NCI-H2029 (cell line): Measurements from ENCODE around the gene L3MBTL2.
"Not testable (repeated sequence)": the region's sequence is repeated elsewhere in the genome, so short reads cannot be mapped to it uniquely, and the experiment has no call there.

Source experiments
- DNase-seq: peaks from one replicate; lab custom pipeline; 2025; lab: John Stamatoyannopoulos, UW

Gene L3MBTL2

DNA sequence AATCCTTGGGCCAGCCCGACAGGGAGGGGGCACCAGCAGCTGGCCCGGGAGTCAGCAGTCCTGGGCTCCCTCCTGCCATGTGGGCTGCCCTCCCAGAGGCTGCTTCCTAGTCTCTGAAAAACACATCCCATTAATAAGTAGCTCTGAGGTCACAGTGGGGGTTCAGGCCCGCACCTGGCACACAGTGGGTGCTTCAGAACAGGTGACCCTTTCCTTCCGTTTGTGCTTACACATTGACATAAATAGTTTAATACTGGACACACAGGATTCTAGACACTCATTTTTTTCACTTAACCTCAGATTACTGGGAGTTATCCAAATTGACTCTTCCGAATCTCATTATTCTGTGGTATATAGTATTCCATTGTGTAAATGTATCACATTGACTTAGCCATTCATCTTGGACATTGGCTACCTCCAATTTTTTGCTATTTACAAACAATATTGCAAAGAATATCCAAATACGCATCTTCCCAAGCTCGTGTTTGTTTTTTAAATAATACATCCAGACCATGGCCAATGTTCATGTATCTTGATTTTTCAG, 36.1 kb downstream of the L3MBTL2 start:
- no peak for DNase-seq

DNA sequence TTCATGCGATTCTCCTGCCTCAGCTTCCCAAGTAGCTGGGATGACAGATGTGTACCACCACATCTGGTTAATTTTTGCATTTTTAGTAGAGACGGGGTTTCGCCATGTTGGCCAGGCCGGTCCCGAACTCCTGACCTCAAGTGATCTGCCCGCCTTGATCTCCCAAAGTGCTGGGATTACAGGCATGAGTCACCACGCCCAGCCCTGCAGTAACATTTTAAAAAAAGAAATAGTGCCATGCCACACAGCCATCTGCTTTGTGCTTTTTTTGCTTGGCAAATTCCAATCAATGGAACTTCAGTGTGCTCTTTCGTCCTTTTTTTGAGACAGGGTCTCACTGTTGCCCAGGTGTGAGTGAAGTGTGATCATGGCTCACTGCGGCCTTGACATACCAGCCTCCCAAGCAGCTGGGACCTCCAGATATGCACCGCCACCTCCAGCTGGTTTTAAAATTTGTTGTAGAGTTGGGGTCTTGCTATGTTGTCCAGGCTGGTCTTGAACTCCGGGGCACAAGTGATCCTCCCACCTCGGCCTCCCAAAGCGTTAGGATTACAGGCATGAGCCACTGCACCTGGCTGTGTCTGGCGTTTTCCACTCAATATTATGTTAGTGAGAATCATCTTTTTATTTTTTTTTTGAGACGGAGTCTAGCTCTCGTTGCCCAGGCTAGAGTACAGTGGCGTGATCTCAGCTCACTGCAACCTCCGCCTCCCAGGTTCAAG, 37.4 kb downstream of the L3MBTL2 start:
- no peak for DNase-seq

GRCh38 chr22:41243361-41243760, 38.2 kb downstream of the L3MBTL2 start:
- no peak for DNase-seq

GRCh38 chr22:41245917-41246499, 40.9 kb downstream of the L3MBTL2 start:
- DNase-seq: no peak

DNA sequence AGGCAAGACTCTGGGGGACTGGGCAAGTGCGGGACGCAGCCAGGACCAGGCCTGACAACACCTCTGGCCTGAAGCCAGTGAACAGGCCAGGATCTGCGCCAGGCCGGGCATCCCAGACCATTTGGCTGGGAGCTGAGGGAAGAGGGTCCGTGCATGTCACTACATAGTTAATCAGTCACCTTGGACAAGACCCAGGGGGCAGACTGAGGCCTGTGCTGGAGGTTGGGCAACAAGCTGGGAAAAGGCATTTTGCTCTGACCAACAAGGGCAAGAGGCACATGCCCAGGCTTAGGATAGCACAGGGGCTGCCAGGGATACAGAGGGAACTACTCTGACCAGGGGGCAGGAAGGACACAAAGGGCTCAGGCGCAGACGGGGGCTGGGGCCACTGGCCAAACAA, 42.6 kb downstream of the L3MBTL2 start:
- no peak for DNase-seq

GRCh38 chr22:41248314-41248713, 43.2 kb downstream of the L3MBTL2 start:
- no peak for DNase-seq

DNA sequence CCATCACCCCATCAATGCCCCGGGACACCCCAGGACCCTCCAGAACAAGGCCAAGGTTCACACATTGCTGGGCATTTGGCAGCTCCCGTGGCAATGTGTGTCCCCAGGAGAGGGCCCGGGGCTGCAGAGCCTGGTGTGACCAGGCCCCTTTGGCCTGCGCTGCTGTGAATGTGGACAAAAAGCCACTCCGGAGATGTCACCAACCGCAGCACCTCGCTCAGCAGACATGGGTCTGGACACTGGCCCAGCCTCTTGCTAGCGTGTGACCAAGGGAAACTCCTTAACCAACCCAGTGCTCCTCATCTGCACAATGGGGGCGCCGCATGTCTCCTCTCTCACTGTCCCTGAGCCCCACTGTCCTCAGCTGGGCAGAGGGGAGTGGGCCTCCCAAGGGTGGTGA, 43.6 kb downstream of the L3MBTL2 start:
- DNase-seq: no peak

- no peak for DNase-seq
These were observed 44.3 kb downstream of the L3MBTL2 start for GRCh38 chr22:41249442-41249841.

DNA sequence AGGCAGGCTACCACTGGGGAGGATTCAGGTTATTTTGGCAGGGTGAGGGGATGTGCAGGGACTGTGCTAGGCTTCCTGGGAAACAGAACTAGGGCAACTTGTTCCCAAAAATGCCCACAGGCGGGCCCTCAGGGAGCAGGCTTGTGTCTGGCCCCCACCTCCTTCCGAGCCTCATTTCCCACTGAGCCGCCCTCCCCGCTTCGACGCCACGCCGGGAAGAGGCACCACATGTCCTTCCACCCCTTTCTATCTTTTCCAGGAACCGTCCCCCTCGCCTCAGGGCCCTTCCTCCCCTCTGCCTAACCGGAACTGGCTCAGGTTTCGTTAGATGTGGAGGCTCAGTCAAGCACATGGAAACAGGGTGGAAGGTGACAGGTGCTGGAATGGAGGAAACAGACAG, 45.0 kb downstream of the L3MBTL2 start:
- DNase-seq: no peak

- DNase-seq: no peak
These were observed 47.3 kb downstream of the L3MBTL2 start for GRCh38 chr22:41252365-41252764.

GRCh38 chr22:41254230-41254629, 49.1 kb downstream of the L3MBTL2 start:
- no peak for DNase-seq

DNA sequence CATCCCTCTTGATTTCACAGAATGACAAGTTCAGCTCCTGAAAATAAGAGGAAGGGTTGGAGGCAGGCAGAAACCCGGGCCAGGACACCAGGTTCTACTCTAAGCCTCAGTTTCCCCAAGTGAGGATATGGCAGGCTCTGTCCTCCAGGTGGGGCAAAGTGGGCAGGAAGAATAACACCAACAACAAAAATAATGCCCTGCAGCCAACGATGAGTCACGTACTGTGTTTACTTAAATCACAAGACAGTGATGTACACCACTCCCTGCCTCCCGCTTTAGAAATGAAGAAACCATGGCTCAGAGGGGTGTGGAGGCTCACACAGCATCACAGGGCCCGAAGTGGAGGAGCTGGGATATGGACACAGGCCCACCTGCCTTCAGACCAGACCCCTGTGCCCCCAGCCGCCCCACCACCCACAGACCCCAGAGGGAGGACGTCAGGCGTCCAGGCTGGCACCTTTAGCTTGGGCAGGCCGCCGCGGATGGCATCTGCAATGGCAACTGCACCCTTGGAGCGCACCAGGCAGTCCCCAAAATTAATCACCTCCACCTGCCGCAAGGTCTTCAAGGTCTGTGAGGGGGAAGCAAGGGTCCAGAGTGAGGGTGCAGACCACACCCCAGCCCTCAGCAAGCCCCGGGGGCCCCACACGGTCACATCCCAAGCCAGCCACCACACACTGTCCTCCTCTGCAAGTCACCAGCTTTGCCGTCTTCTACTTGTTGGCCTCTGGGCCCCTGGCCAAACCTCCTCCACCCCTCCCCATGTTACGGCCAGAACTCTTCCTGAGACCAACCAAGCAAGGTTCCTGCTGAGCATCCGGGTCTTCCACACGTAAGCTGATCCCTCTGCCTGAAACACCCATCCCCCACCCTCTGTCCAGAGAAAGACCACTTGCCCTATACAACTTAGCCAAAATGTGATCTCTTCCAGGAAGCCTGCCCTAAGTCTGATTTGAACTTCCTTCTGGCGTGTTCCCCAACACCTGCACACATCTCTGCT, 51.4 kb downstream of the L3MBTL2 start:
- DNase-seq: peak; percentile 65

DNA sequence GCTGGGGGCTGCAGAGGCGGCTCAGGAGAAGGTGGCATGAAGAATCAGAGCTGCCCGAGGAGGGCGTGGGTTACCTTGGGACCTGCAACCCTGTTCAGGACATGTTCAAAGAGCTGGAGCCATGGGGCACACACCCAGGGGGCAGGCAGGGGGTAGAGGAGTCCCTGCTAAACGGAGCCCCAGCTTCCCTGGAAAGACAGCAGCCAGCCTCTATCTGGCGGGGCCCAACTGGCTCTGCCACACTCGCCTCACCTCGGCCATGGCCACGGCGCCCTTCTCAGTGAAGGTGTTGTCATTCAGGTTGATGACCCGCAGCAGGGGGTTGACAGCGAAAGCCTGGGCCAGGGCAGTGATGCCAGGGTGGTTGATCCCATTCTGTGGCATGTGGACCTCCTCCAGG, 52.6 kb downstream of the L3MBTL2 start:
- DNase-seq: no peak

GRCh38 chr22:41259756-41260155, 54.6 kb downstream of the L3MBTL2 start:
- DNase-seq: not testable (repeated sequence)

GRCh38 chr22:41260871-41261270, 55.8 kb downstream of the L3MBTL2 start:
- no peak for DNase-seq

DNA sequence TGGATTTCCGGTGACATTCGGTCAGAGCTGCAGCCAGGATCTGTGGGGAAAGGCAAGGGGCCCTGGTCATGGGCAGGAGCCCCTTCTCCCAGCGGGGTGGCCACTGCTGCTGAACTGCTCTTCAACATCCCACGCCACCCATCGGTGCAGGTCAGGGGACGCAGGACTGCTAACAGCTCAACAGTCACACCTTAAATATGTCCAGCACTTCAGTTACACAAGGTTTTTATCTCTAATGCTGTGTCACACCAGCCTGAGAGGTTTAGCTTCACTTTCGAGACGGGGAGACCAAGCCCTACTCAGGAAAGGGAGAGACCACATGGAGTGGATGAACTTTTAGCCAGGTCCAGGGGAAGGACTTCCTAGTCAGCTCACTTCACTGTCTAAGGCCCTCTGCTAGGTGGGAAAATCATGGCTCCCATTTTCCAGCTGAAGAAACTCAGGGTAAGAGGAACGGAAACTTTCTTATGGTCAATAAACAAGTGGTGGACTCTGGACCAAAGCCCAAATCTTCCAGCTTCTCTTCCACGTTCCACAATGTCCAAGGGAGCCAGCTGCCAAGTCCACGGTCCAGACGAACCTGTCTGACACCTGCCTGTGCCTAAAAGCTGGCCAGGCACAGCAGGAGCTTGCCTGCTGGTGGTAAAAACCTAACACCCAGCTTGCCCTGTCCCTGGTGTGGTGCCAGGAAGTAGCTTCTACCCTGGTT, 56.6 kb downstream of the L3MBTL2 start:
- no peak for DNase-seq

DNA sequence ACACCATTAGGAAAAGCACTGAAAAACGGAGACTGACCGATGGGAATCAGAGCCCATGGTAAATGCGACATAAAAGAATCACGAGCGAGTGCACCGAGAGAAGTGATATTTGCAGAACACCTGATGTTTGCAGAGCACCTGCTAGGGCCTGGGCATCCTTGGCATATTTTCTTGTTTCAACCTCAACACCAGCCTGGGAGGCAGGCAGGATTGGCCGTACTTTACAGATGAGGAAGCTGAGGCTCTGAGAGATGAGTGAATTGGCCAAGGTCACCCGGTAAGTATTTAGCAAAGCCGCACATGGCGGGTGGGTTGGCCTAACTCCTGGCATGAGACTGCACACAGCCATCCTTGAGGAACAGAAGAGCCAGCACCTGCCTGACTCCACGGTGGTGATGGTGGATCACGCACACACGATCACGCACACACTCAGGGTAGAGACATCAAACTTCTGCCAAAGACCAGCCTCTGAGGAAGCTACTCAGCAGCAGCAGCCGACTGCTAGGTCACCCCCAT, 57.2 kb downstream of the L3MBTL2 start:
- DNase-seq: no peak

DNA sequence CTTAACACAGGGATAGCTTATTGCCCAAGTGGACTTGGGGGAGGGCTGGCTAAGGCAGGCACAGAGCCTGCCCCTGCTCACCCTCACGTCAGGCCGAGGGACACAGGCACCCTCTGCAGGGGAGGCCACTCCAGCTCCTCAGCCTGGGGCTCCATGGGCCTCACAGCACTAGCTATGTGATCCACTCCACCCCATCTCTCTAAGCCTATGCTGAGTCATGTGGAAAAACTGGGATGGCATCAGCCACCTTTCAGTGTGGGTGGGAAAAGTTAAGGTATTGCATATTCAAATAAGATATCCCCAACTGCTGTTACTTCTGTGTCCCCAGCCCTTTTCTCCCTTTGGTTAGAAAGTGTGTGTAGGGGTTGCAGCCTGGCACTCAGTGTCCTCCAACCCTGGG, 58.6 kb downstream of the L3MBTL2 start:
- no peak for DNase-seq

GRCh38 chr22:41264408-41264941, 59.4 kb downstream of the L3MBTL2 start:
- no peak for DNase-seq

GRCh38 chr22:41267958-41268357, 62.8 kb downstream of the L3MBTL2 start:
- DNase-seq: no peak

GRCh38 chr22:41271787-41272186, 66.7 kb downstream of the L3MBTL2 start:
- DNase-seq: no peak
